GM20431 (cell line): ENCODE data around the gene ITPR1.
"Not testable (repeated sequence)": the region's sequence is repeated elsewhere in the genome, so short reads cannot be mapped to it uniquely, and the experiment has no call there.

Experiments used
- in situ Hi-C: fragments of 300-500 bp; cut with MseI, MboI; formaldehyde crosslinking; loops from one replicate; pipeline ENCODE4 v1.15.0; 2020; ENCODE audit warnings: low sequenced_read_pairs; ENCODE audit not compliant: unreplicated experiment

ITPR1 gene

DNA sequence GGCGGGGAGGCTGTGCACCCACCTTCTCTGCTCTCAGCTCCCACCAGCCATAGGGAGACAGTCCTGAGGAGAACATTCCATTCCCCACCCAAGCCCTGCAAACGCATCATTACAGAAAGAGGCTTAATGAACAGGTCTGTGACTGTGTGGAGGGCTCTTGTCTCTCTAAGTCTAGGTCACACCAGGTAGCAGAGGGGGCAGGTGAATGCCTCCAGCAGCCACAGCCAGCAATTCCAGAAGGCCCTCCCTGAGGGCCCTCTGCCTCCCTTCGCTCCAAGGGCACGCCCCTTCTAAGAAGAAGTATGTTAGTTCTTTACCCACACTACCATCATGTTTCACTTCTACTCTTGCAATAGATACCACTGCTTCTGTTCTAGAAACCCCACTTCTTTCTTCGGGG lies 268.6 kb downstream of the ITPR1 start:
- in situ Hi-C loops: no loop called here

- in situ Hi-C loops: not testable (repeated sequence)
These were observed 269.5 kb downstream of the ITPR1 start for GRCh38 chr3:4762481-4763230.

GRCh38 chr3:4763604-4764247 lies 270.6 kb downstream of the ITPR1 start:
- in situ Hi-C loops: no loop called here

- in situ Hi-C loops: no loop called here
These were observed 272.1 kb downstream of the ITPR1 start for GRCh38 chr3:4765212-4765611.

GRCh38 chr3:4766263-4766662 lies 273.1 kb downstream of the ITPR1 start:
- in situ Hi-C loops: no loop called here

DNA sequence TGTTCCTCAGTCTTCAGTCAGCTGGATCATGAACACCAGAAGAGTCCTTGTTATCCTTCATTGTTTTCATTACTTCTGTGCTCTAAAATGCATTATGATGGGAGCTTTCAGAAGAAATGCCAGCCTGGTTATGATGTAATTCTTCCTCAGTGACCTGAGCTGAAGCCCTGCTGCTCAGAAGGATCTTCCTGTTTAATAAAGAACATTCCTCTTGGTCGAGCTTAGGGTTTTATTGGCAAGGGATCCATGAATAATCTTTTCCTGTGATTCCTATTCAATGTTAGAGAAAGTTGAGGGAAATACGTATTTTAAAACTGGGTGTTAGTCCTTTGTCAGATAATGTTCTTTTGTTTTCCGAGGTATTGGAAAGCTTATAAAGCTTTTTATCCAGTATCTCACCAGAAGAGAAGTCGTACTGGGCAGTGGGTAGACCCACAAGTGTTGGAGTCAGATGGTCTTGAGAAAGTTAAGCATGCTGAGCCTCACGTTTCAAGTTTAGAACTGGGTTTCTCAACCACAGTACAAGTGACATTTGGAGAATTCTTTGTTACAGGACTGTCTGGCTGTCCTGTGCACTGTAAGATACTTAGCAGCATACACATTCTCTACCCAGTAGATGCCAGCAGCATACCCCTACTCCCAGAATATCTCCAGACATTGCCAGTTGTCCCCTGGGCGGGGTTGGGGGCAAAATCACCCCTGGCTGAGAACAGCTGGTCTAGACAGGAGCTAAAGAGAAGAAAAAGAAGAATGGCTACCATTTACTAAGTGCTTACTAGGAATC lies 273.8 kb downstream of the ITPR1 start:
- in situ Hi-C loops: no loop called here

DNA sequence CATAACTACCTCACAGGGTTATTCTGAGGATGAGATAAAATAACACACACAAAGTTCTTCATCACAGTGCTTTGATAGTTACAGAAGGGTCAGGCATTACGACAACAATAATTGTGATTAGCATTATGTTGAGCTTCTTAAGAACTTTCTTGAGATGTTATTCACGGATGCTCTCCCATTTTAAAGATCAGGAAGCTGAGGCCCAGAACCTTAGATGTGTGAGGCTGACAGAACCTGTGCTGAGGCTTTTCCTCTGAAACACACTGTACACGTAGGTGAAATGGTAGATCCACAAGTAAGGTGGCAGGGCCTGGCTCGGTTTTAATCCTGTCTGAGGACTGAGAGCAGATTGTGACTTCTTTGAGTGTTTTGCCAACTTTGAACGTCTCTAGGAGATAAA lies 274.9 kb downstream of the ITPR1 start:
- in situ Hi-C loops: no loop called here

- in situ Hi-C loops: no loop called here
These were observed 275.4 kb downstream of the ITPR1 start for GRCh38 chr3:4768521-4768920.

DNA sequence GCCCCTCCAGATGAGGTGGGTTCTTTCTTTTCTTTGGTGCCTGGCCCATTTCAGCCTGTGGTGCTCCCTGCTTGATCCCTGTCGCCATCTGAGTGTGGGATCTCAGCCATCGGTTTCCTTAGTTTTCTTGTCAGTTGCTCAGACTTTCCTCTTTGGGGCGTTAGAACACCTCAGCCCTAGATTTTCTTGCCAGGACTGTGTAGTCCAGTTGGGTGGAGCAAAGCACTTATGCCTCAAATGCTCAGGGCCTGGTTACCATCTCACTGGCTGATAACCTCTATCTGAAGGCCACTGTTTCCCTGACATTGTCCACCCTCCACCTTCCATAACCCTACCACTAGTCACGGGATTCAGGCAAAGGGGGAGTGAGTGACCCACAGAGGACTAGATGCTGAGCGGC lies 277.4 kb downstream of the ITPR1 start:
- in situ Hi-C loops: no loop called here

DNA sequence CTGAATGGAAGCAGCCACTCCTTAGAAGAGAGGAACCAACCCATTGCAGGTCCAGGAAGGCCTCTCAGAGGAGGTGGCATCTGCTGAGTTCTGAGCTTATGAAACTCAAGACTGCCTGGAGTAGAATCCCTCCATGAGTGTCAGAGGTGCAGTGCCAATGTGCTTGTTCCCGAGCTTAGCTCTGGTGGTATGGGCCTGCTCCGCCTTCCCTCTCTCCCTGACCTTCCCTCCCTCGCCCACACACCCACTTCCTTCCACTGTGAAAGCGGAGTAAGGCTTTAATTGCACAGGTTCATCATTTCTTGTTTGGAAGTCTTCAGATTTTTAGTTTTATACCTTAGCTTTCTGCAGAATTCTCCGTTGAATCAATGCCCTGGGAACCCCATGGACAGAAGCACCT lies 278.1 kb downstream of the ITPR1 start:
- in situ Hi-C loops: no loop called here

GRCh38 chr3:4772171-4772804 lies 279.1 kb downstream of the ITPR1 start:
- in situ Hi-C loops: no loop called here

GRCh38 chr3:4772858-4773257 lies 279.7 kb downstream of the ITPR1 start:
- in situ Hi-C loops: no loop called here

- in situ Hi-C loops: no loop called here
These were observed 280.4 kb downstream of the ITPR1 start for GRCh38 chr3:4773583-4773982.

- in situ Hi-C loops: no loop called here
These were observed 281.4 kb downstream of the ITPR1 start for GRCh38 chr3:4774531-4774930.

DNA sequence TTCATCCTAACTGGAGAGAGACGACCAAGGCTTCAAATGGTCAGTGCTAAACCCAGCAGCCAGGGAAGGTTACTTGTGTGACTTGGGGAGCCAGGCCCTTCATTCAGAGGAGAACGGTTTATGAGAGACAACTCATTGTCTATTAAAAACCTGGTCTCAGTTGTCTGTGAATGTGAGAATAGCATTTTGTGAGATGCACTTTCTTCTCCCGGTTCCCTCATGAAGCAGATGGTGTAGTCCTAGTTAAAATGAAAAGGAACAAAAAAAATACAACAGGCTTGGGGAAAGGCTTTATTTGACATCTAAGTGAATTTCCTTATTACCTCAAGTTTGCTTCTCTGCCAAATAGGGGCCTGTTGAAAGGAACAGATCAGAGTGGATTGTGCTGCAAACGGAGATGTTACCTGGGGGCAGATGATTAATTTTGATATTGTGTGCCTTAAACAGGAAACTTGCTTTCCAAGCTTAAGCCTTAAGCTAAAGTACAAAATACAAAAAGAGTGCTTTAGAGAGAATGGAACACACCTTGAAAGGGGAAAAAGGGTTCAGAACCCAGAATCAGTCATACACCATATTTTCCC lies 283.3 kb downstream of the ITPR1 start:
- in situ Hi-C loops: no loop called here

- in situ Hi-C loops: no loop called here
These were observed 283.9 kb downstream of the ITPR1 start for GRCh38 chr3:4776980-4777581.

DNA sequence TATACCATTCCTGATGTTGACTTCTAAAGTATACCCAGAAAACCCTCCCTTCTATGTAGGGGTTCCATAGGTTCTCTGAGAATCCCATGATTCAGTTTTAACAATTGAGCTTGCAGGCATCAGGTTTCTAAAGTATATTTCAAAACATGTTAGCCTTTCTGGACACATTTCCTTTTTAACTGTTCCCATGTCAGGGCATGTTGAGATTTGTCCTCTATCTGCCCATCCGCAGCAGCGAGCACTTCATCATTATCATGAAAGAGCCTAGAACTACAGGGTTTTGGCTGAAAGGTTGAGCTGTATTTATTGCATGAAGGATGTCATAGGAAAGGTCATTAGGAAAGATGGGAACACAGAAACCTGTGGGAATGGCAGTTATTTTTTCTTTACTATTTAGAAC lies 285.0 kb downstream of the ITPR1 start:
- in situ Hi-C loops: no loop called here

DNA sequence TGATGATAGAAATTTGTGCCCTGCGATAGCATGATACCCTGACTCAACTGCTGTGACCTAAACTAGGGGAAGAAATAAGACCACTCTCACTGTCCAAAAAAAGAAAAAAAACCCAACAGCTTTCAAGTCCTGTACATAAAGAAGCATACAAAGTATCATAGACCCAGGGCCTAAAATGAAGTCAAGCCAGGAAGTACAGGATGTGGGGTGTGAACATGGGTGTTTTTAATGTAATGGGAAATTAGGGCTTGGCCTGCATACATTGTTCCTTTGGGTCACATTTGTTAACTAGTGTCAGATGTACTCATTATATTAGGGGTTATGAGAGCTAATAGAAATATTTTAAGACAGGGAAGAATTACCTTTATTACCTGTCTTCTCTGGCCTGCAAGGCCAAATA lies 285.6 kb downstream of the ITPR1 start:
- in situ Hi-C loops: no loop called here

DNA sequence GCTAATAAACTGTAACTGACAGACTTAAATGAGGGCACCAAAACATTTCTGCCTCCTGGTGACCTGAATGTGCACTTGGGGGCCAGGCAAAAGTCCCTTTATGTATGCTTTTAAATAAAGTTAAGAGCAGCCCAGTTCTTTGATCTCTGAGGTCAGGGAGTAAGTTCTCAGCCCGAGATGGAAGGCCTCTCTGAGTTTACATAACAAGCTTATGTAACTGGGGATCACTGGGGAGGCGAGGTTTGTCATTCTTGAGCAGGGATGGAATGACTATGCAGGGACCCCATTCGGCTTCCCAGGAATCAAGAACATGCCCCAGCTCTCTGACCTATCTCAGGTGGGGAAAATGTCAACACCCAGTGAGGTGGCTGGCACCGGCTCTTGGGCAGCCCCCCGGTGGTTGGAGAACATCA lies 287.4 kb downstream of the ITPR1 start:
- in situ Hi-C loops: no loop called here

DNA sequence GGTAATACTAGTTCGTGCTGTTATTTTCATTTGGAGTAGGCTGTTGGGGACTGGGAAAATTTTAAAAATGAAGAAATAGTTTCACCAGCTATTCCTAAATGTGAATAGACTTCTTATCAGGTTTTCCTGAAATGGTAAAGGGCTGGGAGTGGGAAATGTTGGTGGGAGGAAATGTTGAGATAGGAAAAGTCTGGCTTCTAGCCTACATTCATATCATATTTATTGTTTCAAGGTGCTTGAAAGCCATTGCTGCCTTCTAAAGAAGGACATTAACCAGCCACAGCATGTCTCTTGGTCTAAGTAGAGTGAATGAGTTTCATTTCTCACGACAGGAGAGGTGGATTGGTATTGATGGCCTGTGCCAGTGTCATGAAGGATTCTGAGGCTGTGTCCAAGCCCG lies 288.9 kb downstream of the ITPR1 start:
- in situ Hi-C loops: no loop called here
